SK-N-SH treated with all-trans-retinoic acid at 6 μM for 48 hours (cell line): ENCODE data around the gene CTNND2.

Experiments used
- ARNTL ChIP-seq: fragments of 450-650 bp; formaldehyde crosslinking; IDR thresholded peaks from 2 replicates; pipeline ENCODE4 v1.5.0; 2020; ENCODE audit warnings: low read depth, mild to moderate bottlenecking, moderate library complexity, borderline replicate concordance
- ESRRG ChIP-seq: fragments of 250-450 bp; sonication (Bioruptor Pico); IDR thresholded peaks from 2 replicates; pipeline ENCODE4 v1.6.1; 2021; ENCODE audit warnings: mild to moderate bottlenecking

DNA sequence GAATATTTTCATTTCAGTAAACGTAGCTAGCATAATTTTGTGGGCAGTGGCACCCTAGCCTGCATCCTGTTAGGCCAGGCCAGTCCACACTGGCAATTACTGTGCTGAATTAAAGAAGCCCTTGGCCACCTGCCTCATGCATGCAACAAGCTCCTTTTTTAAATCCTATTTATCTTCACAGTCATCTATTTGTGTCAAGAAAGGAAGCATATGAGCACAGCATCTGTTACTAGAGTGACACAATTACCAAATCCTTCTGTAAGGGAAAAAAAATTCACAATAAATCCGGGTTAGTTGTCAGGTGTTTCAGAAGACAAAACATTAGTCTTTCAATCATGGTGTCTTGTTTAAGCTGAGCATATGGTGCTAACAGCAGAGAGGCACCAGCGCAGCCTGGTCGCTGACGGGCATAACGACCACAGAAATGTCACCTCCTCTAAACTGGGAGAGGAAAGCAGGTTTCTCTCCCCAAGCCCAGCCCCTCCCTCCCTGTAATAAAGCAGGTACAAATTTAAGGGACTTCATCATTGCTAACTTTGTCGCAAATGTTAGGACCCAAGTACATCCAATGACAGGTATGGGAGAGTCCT lies 520.6 kb downstream of the CTNND2 start:
- TF ChIP-seq ESRRG (no peak), ARNTL (CRISPR knock-in tag) (no peak)
